Measurements from ENCODE around the gene KCNE3.

DNA sequence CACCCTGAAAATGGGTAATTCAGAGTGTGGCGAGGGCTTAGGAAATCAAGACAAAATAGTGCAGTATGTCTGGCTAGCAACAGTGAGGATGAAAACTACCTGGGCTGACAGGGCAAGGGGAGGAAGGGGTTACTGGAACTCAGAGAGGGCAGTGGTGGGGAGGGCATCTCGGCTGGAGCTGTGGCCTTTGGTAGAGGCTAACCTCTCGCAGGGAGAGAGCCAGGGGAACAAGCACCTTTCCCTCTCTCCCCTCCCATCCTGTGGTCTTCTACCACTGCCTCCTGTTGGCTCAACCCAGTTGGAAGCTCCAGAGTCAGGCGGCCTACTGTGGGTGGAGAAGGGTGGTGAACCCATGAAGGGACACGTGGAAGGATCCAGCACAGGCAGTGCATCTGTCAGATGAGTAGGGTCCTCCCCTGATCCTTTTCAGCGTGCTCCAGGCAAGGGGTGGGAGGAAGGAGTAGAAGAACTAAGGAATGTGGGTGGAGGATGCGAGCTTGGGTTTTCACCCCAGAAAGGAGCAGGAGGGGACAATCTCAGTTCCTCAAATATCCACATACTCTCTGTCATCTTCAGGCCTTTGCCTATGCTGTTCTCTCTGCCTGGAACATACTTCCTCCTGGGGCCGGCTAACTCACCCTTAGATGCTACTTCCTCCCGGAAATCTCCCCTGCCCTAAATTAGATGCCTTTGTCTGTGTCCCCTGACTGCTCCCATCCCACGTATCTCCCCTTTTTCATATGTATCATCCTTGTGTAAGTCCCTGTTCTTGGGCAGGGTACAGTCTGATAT, 6.2 kb upstream of the KCNE3 start:
- TF ChIP-seq EZH2 (IDR thresholded peaks at IDR 0.05; ENCODE audit: insufficient read depth, poor library complexity, severe bottlenecking) (no peak), EZH2phosphoT487 (IDR thresholded peaks at IDR 0.05; ENCODE audit: insufficient read depth, low read depth) (no peak)
